H9 (cell line): ENCODE results near the gene UBE2N. TPM values are rescaled to one million over a fixed set of nuclear protein-coding genes. Genes with fewer than 3 reads are reported as not detected.

ENCODE experiments used
- DNase-seq: peaks from one replicate; pipeline ENCODE4 v3.0.0-alpha.2; 2017
- H2AFZ ChIP-seq: one replicate; pipeline ENCODE4 v1.6.1; 2013; ENCODE audit warnings: mild to moderate bottlenecking, low read length, control low read depth, moderate library complexity
- H2AK5ac ChIP-seq: 2 replicates; pipeline ENCODE4 v1.6.1; 2013; ENCODE audit warnings: low read length, control low read depth, mixed read lengths; ENCODE audit not compliant: insufficient read length
- H2BK120ac ChIP-seq: one replicate; pipeline ENCODE4 v1.6.1; 2013; ENCODE audit warnings: low read depth, mild to moderate bottlenecking, low read length, control low read depth, inconsistent platforms; ENCODE audit not compliant: poor library complexity, severe bottlenecking
- H2BK12ac ChIP-seq: 2 replicates; pipeline ENCODE4 v1.6.1; 2013; ENCODE audit warnings: low read length, control low read depth, mixed read lengths, low read depth; ENCODE audit not compliant: insufficient read length
- H2BK15ac ChIP-seq: 2 replicates; pipeline ENCODE4 v1.6.1; 2013; ENCODE audit warnings: low read depth, low read length, control low read depth
- H2BK20ac ChIP-seq: one replicate; pipeline ENCODE4 v1.6.1; 2013; ENCODE audit warnings: low read depth, mild to moderate bottlenecking, low read length, control low read depth, inconsistent platforms; ENCODE audit not compliant: poor library complexity, severe bottlenecking
- H2BK5ac ChIP-seq: 2 replicates; pipeline ENCODE4 v1.6.1; 2013; ENCODE audit warnings: low read length, control low read depth, mixed read lengths; ENCODE audit not compliant: insufficient read length
- H3K14ac ChIP-seq: 2 replicates; pipeline ENCODE4 v1.6.1; 2013; ENCODE audit warnings: low read length, control low read depth; ENCODE audit not compliant: insufficient read depth
- H3K18ac ChIP-seq: 2 replicates; pipeline ENCODE4 v1.6.1; 2013; ENCODE audit warnings: low read depth, mild to moderate bottlenecking, mixed read lengths, low read length, control low read depth; ENCODE audit not compliant: insufficient read length
- H3K23ac ChIP-seq: 2 replicates; pipeline ENCODE4 v1.6.1; 2013; ENCODE audit warnings: low read length, control low read depth, mixed read lengths, low read depth; ENCODE audit not compliant: insufficient read length
- H3K23me2 ChIP-seq: 2 replicates; pipeline ENCODE4 v1.6.1; 2013; ENCODE audit warnings: low read depth, mild to moderate bottlenecking, mixed read lengths, low read length, control low read depth; ENCODE audit not compliant: insufficient read length, poor library complexity, severe bottlenecking
- H3K27ac ChIP-seq: 2 replicates; pipeline ENCODE4 v1.5.1; 2013; ENCODE audit warnings: low read length, control low read depth, mixed read lengths, low read depth; ENCODE audit not compliant: insufficient read length
- H3K27me3 ChIP-seq: 2 replicates; pipeline ENCODE4 v1.6.1; 2013; ENCODE audit warnings: low read length, control low read depth, inconsistent platforms; ENCODE audit not compliant: insufficient read depth
- H3K4ac ChIP-seq: 2 replicates; pipeline ENCODE4 v1.6.1; 2013; ENCODE audit warnings: low read depth, mild to moderate bottlenecking, control low read depth, inconsistent platforms, low read length, moderate library complexity
- H3K4me1 ChIP-seq: 2 replicates; pipeline ENCODE4 v1.6.1; 2013; ENCODE audit warnings: low read length, control low read depth, inconsistent platforms; ENCODE audit not compliant: insufficient read depth
- H3K4me2 ChIP-seq: 2 replicates; pipeline ENCODE4 v1.6.1; 2013; ENCODE audit warnings: low read length, control low read depth, mixed read lengths; ENCODE audit not compliant: insufficient read length, insufficient read depth
- H3K56ac ChIP-seq: 2 replicates; pipeline ENCODE4 v1.6.1; 2013; ENCODE audit warnings: low read depth, mild to moderate bottlenecking, mixed read lengths, low read length, control low read depth; ENCODE audit not compliant: insufficient read length
- H3K79me1 ChIP-seq: 2 replicates; pipeline ENCODE4 v1.6.1; 2013; ENCODE audit warnings: low read depth, mild to moderate bottlenecking, moderate library complexity, low read length, control low read depth, inconsistent platforms; ENCODE audit not compliant: insufficient read depth, poor library complexity, severe bottlenecking
- H3K79me2 ChIP-seq: 2 replicates; pipeline ENCODE4 v1.6.1; 2013; ENCODE audit warnings: low read length, control low read depth, inconsistent platforms; ENCODE audit not compliant: insufficient read depth
- H3K9ac ChIP-seq: 2 replicates; pipeline ENCODE4 v1.6.1; 2013; ENCODE audit warnings: low read length, control low read depth, mixed read lengths; ENCODE audit not compliant: insufficient read length; ENCODE audit errors: extremely low read depth
- H3K9me3 ChIP-seq: one replicate; pipeline ENCODE4 v1.6.1; 2013; ENCODE audit warnings: low read depth, low read length, inconsistent platforms; ENCODE audit not compliant: control insufficient read depth
- H3T11ph ChIP-seq: one replicate; pipeline ENCODE4 v1.6.1; 2013; ENCODE audit warnings: mild to moderate bottlenecking, low read length, control low read depth, inconsistent platforms
- H4K20me1 ChIP-seq: one replicate; pipeline ENCODE4 v1.6.1; 2013; ENCODE audit not compliant: control insufficient read depth, insufficient read length, insufficient read depth
- H4K5ac ChIP-seq: 2 replicates; pipeline ENCODE4 v1.6.1; 2013; ENCODE audit warnings: low read depth, mild to moderate bottlenecking, mixed read lengths, low read length, control low read depth; ENCODE audit not compliant: insufficient read length
- H4K8ac ChIP-seq: replicated peaks from 2 replicates; pipeline ENCODE4 v1.6.1; 2013; ENCODE audit warnings: low read length, control low read depth, mixed read lengths, low read depth; ENCODE audit not compliant: insufficient read length
- H4K91ac ChIP-seq: 2 replicates; pipeline ENCODE4 v1.6.1; 2013; ENCODE audit warnings: low read depth, mild to moderate bottlenecking, moderate library complexity, mixed read lengths, low read length, control low read depth; ENCODE audit not compliant: insufficient read length
- H3K27ac Mint-ChIP-seq, 3 experiments: 2 replicates in 2 of 3; 3 replicates in 1 of 3; pipeline ENCODE4 v1.8.0; 2020 to 2021; ENCODE audit warnings: mixed read lengths in 3 of 3, mild to moderate bottlenecking in 1 of 3, moderate library complexity in 1 of 3
- H3K27me3 Mint-ChIP-seq: 2 replicates; pipeline ENCODE4 v1.8.0; 2021; ENCODE audit warnings: low read depth, mild to moderate bottlenecking, moderate library complexity, mixed read lengths
- H3K36me3 Mint-ChIP-seq, 3 experiments: 2 replicates in 2 of 3; 3 replicates in 1 of 3; pipeline ENCODE4 v1.8.0; 2020 to 2021; ENCODE audit warnings: low read depth in 3 of 3, mixed read lengths in 3 of 3; ENCODE audit not compliant: insufficient read depth in 1 of 3
- H3K4me1 Mint-ChIP-seq, 2 experiments: 2 replicates each; pipeline ENCODE4 v1.8.0; 2020; ENCODE audit warnings: mixed read lengths in 2 of 2
- H3K4me3 Mint-ChIP-seq, 2 experiments: 2 replicates in 1 of 2; 3 replicates in 1 of 2; pipeline ENCODE4 v1.8.0; 2020 to 2021; ENCODE audit warnings: mild to moderate bottlenecking in 2 of 2, mixed read lengths in 2 of 2, moderate library complexity in 1 of 2
- H3K9me3 Mint-ChIP-seq, 2 experiments: 2 replicates in 1 of 2; 3 replicates in 1 of 2; pipeline ENCODE4 v1.8.0; 2020; ENCODE audit warnings: mild to moderate bottlenecking in 2 of 2, mixed read lengths in 2 of 2, moderate library complexity in 1 of 2
- WGBS: extraction: QIAGEN DNeasy Blood & Tissue Kit; methylation state at CpG from one replicate; pipeline ENCODE4 v1.1.7; 2013; ENCODE audit warnings: missing lambda C conversion rate, low lambda C conversion rate, mixed read lengths; ENCODE audit not compliant: insufficient read length; ENCODE audit errors: extremely low coverage; 5-methylcytosine and 5-hydroxymethylcytosine counted together
- total RNA-seq: library from RNA; stranded (reverse); gene quantifications from 2 replicates; pipeline ENCODE4 v1.2.1, GENCODE V29; 2021
- TF ChIP-seq, protein P1 (sequence below): fragments of 200-600 bp; sonication (generic); conservative IDR thresholded peaks from 3 replicates; pipeline ENCODE4 v1.8.0; 2021; ENCODE audit warnings: antibody characterized with exemption, mild to moderate bottlenecking

UBE2N gene
- total RNA-seq, 1 experiment from 2014 or later = 192 TPM

DNA sequence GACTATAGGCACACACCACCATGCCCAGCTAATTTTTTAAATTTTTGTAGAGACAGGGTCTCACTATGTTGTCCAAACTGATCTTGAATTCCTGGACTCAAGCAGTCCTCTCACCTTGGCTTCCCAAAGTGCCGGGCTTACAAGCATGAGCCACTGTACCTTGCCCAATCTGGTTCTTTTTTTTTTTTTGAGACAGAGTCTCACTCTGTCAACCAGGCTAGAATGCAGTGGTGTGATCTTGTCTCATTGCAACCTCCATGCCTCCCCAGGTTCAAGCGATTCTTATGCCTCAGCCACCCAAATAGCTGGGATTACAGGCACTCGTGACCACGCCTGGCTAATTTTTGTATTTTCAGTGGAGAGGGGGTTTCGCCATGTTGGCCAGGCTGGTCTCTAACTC, 41.0 kb upstream of the UBE2N start:
- no peak overlapping the region for H2BK15ac ChIP-seq
- H2BK12ac ChIP-seq = no peak overlapping the region
- H3K4me3 Mint-ChIP-seq = no peak overlapping the region
- H3K4ac ChIP-seq = no peak overlapping the region
- no peak overlapping the region for H2BK120ac ChIP-seq
- H4K5ac ChIP-seq = no peak overlapping the region
- TF ChIP-seq, protein P1, sequence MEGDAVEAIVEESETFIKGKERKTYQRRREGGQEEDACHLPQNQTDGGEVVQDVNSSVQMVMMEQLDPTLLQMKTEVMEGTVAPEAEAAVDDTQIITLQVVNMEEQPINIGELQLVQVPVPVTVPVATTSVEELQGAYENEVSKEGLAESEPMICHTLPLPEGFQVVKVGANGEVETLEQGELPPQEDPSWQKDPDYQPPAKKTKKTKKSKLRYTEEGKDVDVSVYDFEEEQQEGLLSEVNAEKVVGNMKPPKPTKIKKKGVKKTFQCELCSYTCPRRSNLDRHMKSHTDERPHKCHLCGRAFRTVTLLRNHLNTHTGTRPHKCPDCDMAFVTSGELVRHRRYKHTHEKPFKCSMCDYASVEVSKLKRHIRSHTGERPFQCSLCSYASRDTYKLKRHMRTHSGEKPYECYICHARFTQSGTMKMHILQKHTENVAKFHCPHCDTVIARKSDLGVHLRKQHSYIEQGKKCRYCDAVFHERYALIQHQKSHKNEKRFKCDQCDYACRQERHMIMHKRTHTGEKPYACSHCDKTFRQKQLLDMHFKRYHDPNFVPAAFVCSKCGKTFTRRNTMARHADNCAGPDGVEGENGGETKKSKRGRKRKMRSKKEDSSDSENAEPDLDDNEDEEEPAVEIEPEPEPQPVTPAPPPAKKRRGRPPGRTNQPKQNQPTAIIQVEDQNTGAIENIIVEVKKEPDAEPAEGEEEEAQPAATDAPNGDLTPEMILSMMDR = no peak
- H3K27me3 ChIP-seq = no peaks in the 10 kb centered on the region
- H2BK5ac ChIP-seq = no peak overlapping the region
- no peak for DNase-seq
- no peaks in the 10 kb centered on the region for H3K79me1 ChIP-seq
- H2AFZ ChIP-seq = no peak overlapping the region
- no peak overlapping the region for H3K14ac ChIP-seq
- no peaks in the 10 kb centered on the region for H3K9me3 Mint-ChIP-seq
- H3K9ac ChIP-seq = no peak overlapping the region
- H2BK20ac ChIP-seq = no peak overlapping the region
- no peaks in the 10 kb centered on the region for H3K9me3 ChIP-seq
- H2AK5ac ChIP-seq = no peak overlapping the region
- H3K4me2 ChIP-seq = no peak overlapping the region
- no peaks in the 10 kb centered on the region for H3K27me3 Mint-ChIP-seq
- H4K20me1 ChIP-seq = no peaks in the 10 kb centered on the region
- H3K79me2 ChIP-seq = no peaks in the 10 kb centered on the region
- H3K23me2 ChIP-seq = no peaks in the 10 kb centered on the region
- H3K18ac ChIP-seq = no peak overlapping the region
- H3K23ac ChIP-seq = no peak overlapping the region
- H3K4me1 ChIP-seq = no peaks in the 10 kb centered on the region
- no peak overlapping the region for H3K56ac ChIP-seq
- WGBS = no CpG with 5 or more reads among the region's 5 CpGs
- H3K36me3 Mint-ChIP-seq = peaks cover 25 to 51% (median 49%) of the 10 kb centered on the region in 3 experiments; a peak in 6 of 7 replicates
- H4K91ac ChIP-seq = no peak overlapping the region
- H3K27ac Mint-ChIP-seq = peak overlapping the region in 1 of 3 experiments; percentile 62; a peak in 1 of 7 replicates
- no peak overlapping the region for H3K27ac ChIP-seq
- H4K8ac ChIP-seq = no peak overlapping the region
- H3K4me1 Mint-ChIP-seq = no peaks in the 10 kb centered on the region
- H3T11ph ChIP-seq = no peak overlapping the region
